K562 (cell line): ENCODE data around the gene CCDC85B. TPM values are rescaled to one million over a fixed set of nuclear protein-coding genes. Genes with fewer than 3 reads are reported as not detected.

ENCODE experiments used
- ATAC-seq: fragments of 200-7000 bp; cut with Tn5 transposase; 3 replicates; pipeline ENCODE4 v1.9.1; 2020; ENCODE audit warnings: moderate library complexity
- BruUV-seq: library from RNA; stranded (reverse); fragments of 400-500 nt; replicated peaks from 2 replicates; lab custom pipeline; 2021; lab: Mats Ljungman, UMichigan
- CTCF ChIA-PET: fragments of 300-600 bp; formaldehyde crosslinking; extraction: SDS; loops from one replicate; lab custom pipeline; 2021; ENCODE audit warnings: low intra/inter-chr PET ratio; lab: Yijun Ruan, JAX
- POLR2A ChIA-PET: fragments of 300-600, 350-650 bp; sonication (Branson Sonifier 250); formaldehyde crosslinking; extraction: SDS; loops from one replicate; lab custom pipeline; 2021; ENCODE audit warnings: antibody characterized with exemption, inconsistent platforms; lab: Yijun Ruan, JAX
- DNase-seq, 4 experiments: peaks; one replicate each; pipeline versions ENCODE4 v3.0.0 to v3.0.0-alpha.2; 2011 to 2018; ENCODE audit warnings: low spot score in 3 of 4, mixed read lengths in 3 of 4; ENCODE audit errors: extremely low read depth in 1 of 4
- FAIRE-seq: peaks from 2 replicates; lab custom pipeline; 2011; peaks lifted over from hg19 to GRCh38; lab: Jason Lieb, UNC
- H2AFZ ChIP-seq: 2 replicates; pipeline ENCODE4 v1.6.0; 2011; ENCODE audit warnings: low read depth, low read length, control low read depth, inconsistent platforms
- H3K27ac ChIP-seq: fragments of 200-600 bp; 3 replicates; pipeline ENCODE4 v1.8.0; 2011; ENCODE audit warnings: low read depth, mild to moderate bottlenecking, control low read depth, inconsistent platforms, low read length, moderate library complexity, mixed read lengths; ENCODE audit errors: extremely low read depth
- H3K27me3 ChIP-seq, 2 experiments: fragments of 300-600 bp in 1 of 2; 2 replicates in 1 of 2; 3 replicates in 1 of 2; pipeline versions ENCODE4 v1.6.0 to v1.8.0; 2011; ENCODE audit warnings: inconsistent platforms in 2 of 2, low read length in 2 of 2, mild to moderate bottlenecking in 1 of 2, mixed read lengths in 1 of 2, moderate library complexity in 1 of 2; ENCODE audit not compliant: control insufficient read depth in 2 of 2, insufficient read depth in 2 of 2
- H3K36me3 ChIP-seq: fragments of 300-600 bp; 3 replicates; pipeline ENCODE4 v1.8.0; 2011; ENCODE audit warnings: mild to moderate bottlenecking, low read length, inconsistent platforms; ENCODE audit not compliant: control insufficient read depth, insufficient read depth
- H3K4me1 ChIP-seq, 2 experiments: fragments of 200-600 bp in 1 of 2; replicated peaks in 1 of 2; 2 replicates in 1 of 2; 3 replicates in 1 of 2; pipeline versions ENCODE4 v1.5.1 to v1.8.0; 2011; ENCODE audit warnings: inconsistent platforms in 2 of 2, low read length in 2 of 2, mild to moderate bottlenecking in 1 of 2, mixed read lengths in 1 of 2, moderate library complexity in 1 of 2; ENCODE audit not compliant: control insufficient read depth in 2 of 2, insufficient read depth in 2 of 2
- H3K4me2 ChIP-seq: 2 replicates; pipeline ENCODE4 v1.6.1; 2011; ENCODE audit warnings: low read length, control low read depth, inconsistent platforms, mixed read lengths; ENCODE audit not compliant: insufficient read depth
- H3K4me3 ChIP-seq: fragments of 200-600 bp; sonication (generic), shearing (Covaris generic); 2 replicates; pipeline ENCODE4 v1.5.1; 2016; ENCODE audit warnings: control low read depth, inconsistent platforms
- H3K79me2 ChIP-seq: fragments of 200-600 bp; 3 replicates; pipeline ENCODE4 v1.8.0; 2011; ENCODE audit warnings: low read length, inconsistent platforms; ENCODE audit not compliant: control insufficient read depth, insufficient read depth
- H3K9ac ChIP-seq, 2 experiments: 2 replicates each; pipeline versions ENCODE4 v1.6.0 to v1.6.1; 2011; ENCODE audit warnings: low read depth in 2 of 2, low read length in 2 of 2, control low read depth in 1 of 2, inconsistent platforms in 1 of 2, mild to moderate bottlenecking in 1 of 2, mixed read lengths in 1 of 2; ENCODE audit not compliant: insufficient read depth in 1 of 2
- H3K9me1 ChIP-seq: one replicate; pipeline ENCODE4 v1.6.0; 2011; ENCODE audit warnings: inconsistent platforms, mild to moderate bottlenecking, low read length, moderate library complexity; ENCODE audit not compliant: control insufficient read depth, insufficient read depth
- H3K9me3 ChIP-seq: replicated peaks from 2 replicates; pipeline ENCODE4 v1.5.1; 2011; ENCODE audit warnings: low read depth, low read length, inconsistent platforms; ENCODE audit not compliant: control insufficient read depth, insufficient read depth
- H4K20me1 ChIP-seq: replicated peaks from 2 replicates; pipeline ENCODE4 v1.6.1; 2011; ENCODE audit warnings: low read length, inconsistent platforms, mixed read lengths; ENCODE audit not compliant: control insufficient read depth, insufficient read depth
- ATF1 ChIP-seq, 2 experiments: fragments of 450-650 bp in 1 of 2; IDR thresholded peaks; 2 replicates each; pipeline ENCODE4 v1.6.1; 2016; ENCODE audit warnings: missing compliant biosample characterization in 1 of 2, missing genetic modification characterization in 1 of 2
- BRD4 ChIP-seq: fragments of 200-600 bp; sonication (generic); IDR thresholded peaks from 2 replicates; pipeline ENCODE4 v1.6.1; 2017; ENCODE audit warnings: inconsistent platforms
- CTCFL ChIP-seq: IDR thresholded peaks from 2 replicates; pipeline ENCODE4 v1.6.1; 2011; ENCODE audit warnings: borderline replicate concordance, low read depth, mild to moderate bottlenecking, moderate library complexity, low read length; ENCODE audit not compliant: insufficient read depth, poor library complexity, severe bottlenecking
- FOSL1 ChIP-seq: fragments of 200-800 bp; sonication (Bioruptor generic); conservative IDR thresholded peaks from 2 replicates; pipeline ENCODE4 v1.6.1; 2016; ENCODE audit warnings: missing genetic modification characterization, missing compliant biosample characterization
- FOXK2 ChIP-seq, 2 experiments: fragments of 450-650 bp; IDR thresholded peaks in 1 of 2; conservative IDR thresholded peaks in 1 of 2; 2 replicates each; pipeline ENCODE4 v1.6.1; 2016; ENCODE audit warnings: low read depth in 2 of 2, mild to moderate bottlenecking in 1 of 2
- ILK ChIP-seq: fragments of 450-650 bp; IDR thresholded peaks from 2 replicates; pipeline ENCODE4 v1.6.1; 2016; ENCODE audit warnings: missing genetic modification characterization, low read depth, mild to moderate bottlenecking, missing compliant biosample characterization, moderate library complexity, borderline replicate concordance
- NRF1 ChIP-seq, 2 experiments: fragments of 450-650 bp; IDR thresholded peaks in 1 of 2; conservative IDR thresholded peaks in 1 of 2; 2 replicates each; pipeline ENCODE4 v1.6.1; 2014; ENCODE audit warnings: mild to moderate bottlenecking in 2 of 2
- SMARCA5 ChIP-seq: fragments of 450-650 bp; IDR thresholded peaks from 2 replicates; pipeline ENCODE4 v1.6.1; 2016
- ZC3H11A ChIP-seq: IDR thresholded peaks from 2 replicates; pipeline ENCODE4 v1.6.1; 2012; ENCODE audit warnings: low read depth, low read length, improper control_type of control experiment
- ZFP30 ChIP-seq: fragments of 250-450 bp; sonication (Bioruptor Pico); IDR thresholded peaks from 2 replicates; pipeline ENCODE4 v1.8.0; 2022; ENCODE audit warnings: moderate library complexity, mild to moderate bottlenecking, inconsistent platforms, borderline replicate concordance
- ZFX ChIP-seq: sonication (generic); formaldehyde crosslinking; IDR thresholded peaks from 2 replicates; pipeline ENCODE4 v1.8.0; 2022; ENCODE audit warnings: mild to moderate bottlenecking, missing genetic modification reagents, moderate library complexity
- ZNF124 ChIP-seq: sonication (generic); formaldehyde crosslinking; IDR thresholded peaks from 2 replicates; pipeline ENCODE4 v1.8.1; 2022; ENCODE audit warnings: missing genetic modification reagents
- WGBS: fragments of 100-300 bp; shearing (Covaris generic); methylation state at CpG from one replicate; pipeline ENCODE4 v1.1.6; 2016; ENCODE audit warnings: low coverage, mixed read lengths; ENCODE audit not compliant: insufficient coverage; ENCODE audit errors: missing lambda C conversion rate; 5-methylcytosine and 5-hydroxymethylcytosine counted together
- in situ Hi-C: fragments of 300-500 bp; cut with MboI; formaldehyde crosslinking; loops from 4 replicates; pipeline ENCODE4 v1.15.0; 2018; ENCODE audit warnings: inconsistent platforms, mixed read lengths
- intact Hi-C: fragments of 100-400 bp; cut with micrococcal nuclease; formaldehyde crosslinking; loops from 2 replicates; pipeline ENCODE4 v1.14.2; 2022
- polyA plus RNA-seq, 8 experiments: library from polyadenylated mRNA; depleted of rRNA in 4 of 8; stranded (reverse) in 5 of 8; unstranded in 3 of 8; fragments of >200 nt; fragmentation: Nextera tagmentation in 2 of 8; fragmentation: Illumina TruSeq in 1 of 8; extraction: Ambion mirVana in 2 of 8; extraction: Trizol in 1 of 8; gene quantifications; 2 replicates each; pipeline versions ENCODE4 v1.2.1 to v1.2.3, GENCODE V29; 2011 to 2014; ENCODE audit warnings: inconsistent platforms in 1 of 8, missing spikeins in 1 of 8
- total RNA-seq, 7 experiments: library from RNA; depleted of rRNA in 6 of 7; stranded (reverse); fragments of >200 nt in 6 of 7; fragmentation: Illumina TruSeq in 2 of 7; extraction: Trizol in 2 of 7; gene quantifications; 2 replicates each; pipeline versions ENCODE4 v1.2.1 to v1.2.3, GENCODE V29; 2011 to 2021; ENCODE audit warnings: low replicate concordance in 1 of 7

Gene CCDC85B
- total and polyA plus RNA-seq, 9 of the 15 experiments (the other 6 are each of a cell fraction or from before 2014, with no cell fraction given): 0.14 to 138 (median 6.2) TPM

- ChIA-PET POLR2A (interaction anchor here (0.5 to 5.6 kb wide), 19 partner anchors 8 to 229 kb away, joined by 3 to 151 read pairs (median 6); partner anchors contain the start of genes CCDC85B, FIBP, FOSL1 and KAT5), CTCF (no interaction called here)
- peak overlapping the region; percentile 95 for H3K4me3 ChIP-seq
- in situ Hi-C loops (no loop called here), intact Hi-C loops (loop anchor here (5.0 kb wide), 1 partner anchor 45 kb away; the partner anchor contains the start of gene FOSL1)
- peaks cover 22% of the 10 kb centered on the region for H4K20me1 ChIP-seq
- peak overlapping the region; percentile 96 for H3K27ac ChIP-seq
- H3K9me1 ChIP-seq: peaks cover 11% of the 10 kb centered on the region
- H3K27me3 ChIP-seq: no peaks in the 10 kb centered on the region; a peak in 1 of 5 replicates
- peak overlapping the region; percentile 98 to 99 for H3K9ac ChIP-seq
- FAIRE-seq (no peak), DNase-seq (no peak), ATAC-seq (no peak)
- peaks cover 14 to 62% of the 10 kb centered on the region in 2 experiments for H3K4me1 ChIP-seq
- no peaks in the 10 kb centered on the region for H3K9me3 ChIP-seq
- H3K36me3 ChIP-seq: peaks cover 57% of the 10 kb centered on the region
- BruUV-seq: no TSS peak
- peak overlapping the region; percentile 95 for H3K4me2 ChIP-seq
- WGBS: under 1% methylated on average over 16 of the region's 49 CpGs
- peaks cover 65% of the 10 kb centered on the region for H3K79me2 ChIP-seq
- peak overlapping the region; percentile 29 for H2AFZ ChIP-seq
- TF ChIP-seq ZC3H11A (no peak), BRD4 (peak; percentile 88), ILK (tag) (no peak), ZNF124 (CRISPR knock-in tag) (no peak), ZFP30 (CRISPR knock-in tag) (no peak), ATF1 (CRISPR knock-in tag; IDR thresholded peaks at IDR 0.05) (0 out of 2 replicates have a peak, but pooled peaks have one; percentile 14), ATF1 (tag; IDR thresholded peaks at IDR 0.05) (no peak), FOXK2 (conservative IDR thresholded peaks at IDR 0.05 in 1 of 2, IDR thresholded peaks at IDR 0.05 in 1 of 2; ENCODE audit: low read depth in 2 of 2) (no peak), NRF1 (conservative IDR thresholded peaks at IDR 0.05 in 1 of 2, IDR thresholded peaks at IDR 0.05 in 1 of 2) (peak; percentile 60 to 66; a peak in 3 of 4 replicates), SMARCA5 (no peak; the same call in 1 of the 2 replicates), FOSL1 (tag) (no peak), CTCFL (peak; percentile 93), ZFX (CRISPR knock-in tag) (peak; percentile 71)
Observed at GRCh38 chr11:65857500-65857852, 33.0 kb upstream of the CCDC85B start.
